HG03108 (cell line): ENCODE data around the gene CCL7.

ENCODE experiments used
- ATAC-seq: cut with Tn5 transposase; IDR thresholded peaks from one replicate; pipeline ENCODE4 v1.9.1; 2021; ENCODE audit warnings: moderate library complexity; ENCODE audit not compliant: unreplicated experiment

CCL7 gene

DNA sequence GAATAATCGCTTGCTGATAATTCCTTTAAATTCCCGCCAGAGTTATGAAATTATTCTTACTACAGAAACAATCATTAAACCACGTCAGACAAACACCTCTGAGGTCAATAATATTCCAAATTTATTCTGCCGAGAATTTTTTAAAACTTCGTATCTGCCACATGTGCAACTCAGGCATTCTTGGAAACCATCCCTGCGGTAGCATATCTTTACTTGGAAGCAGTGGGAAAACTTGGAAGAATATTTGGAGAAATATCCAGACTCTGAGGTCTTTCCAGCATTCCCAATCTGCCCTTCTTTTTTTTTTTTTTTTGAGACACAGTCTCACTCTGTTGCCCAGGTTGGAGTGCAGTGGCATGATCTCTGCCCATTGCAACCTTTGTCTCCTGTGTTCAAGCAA, 13.6 kb downstream of the CCL7 start:
- no peak for ATAC-seq

DNA sequence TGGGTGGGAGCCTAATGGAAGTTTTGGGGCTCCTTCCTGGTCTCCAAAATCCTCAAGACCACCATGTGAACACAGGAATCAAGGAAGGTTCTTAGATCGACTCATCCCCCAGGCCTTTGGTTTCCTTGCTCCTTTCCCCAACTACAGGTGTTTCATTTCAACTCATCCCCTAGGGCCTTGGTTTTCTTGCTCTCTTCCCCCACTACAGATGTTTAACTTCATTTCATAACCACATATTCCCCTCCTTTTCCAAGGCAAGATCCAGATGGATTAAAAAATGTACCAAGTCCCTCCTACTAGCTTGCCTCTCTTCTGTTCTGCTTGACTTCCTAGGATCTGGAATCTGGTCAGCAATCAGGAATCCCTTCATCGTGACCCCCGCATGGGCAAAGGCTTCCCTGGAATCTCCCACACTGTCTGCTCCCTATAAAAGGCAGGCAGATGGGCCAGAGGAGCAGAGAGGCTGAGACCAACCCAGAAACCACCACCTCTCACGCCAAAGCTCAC, 15.3 kb downstream of the CCL7 start, which contains the start of gene CCL11:
TSS of gene CCL11 (plus strand) at position 457 of the 507 bp plus-strand sequence. CDS start 67 bp downstream, outside the sequence.
- ATAC-seq, result no peak

DNA sequence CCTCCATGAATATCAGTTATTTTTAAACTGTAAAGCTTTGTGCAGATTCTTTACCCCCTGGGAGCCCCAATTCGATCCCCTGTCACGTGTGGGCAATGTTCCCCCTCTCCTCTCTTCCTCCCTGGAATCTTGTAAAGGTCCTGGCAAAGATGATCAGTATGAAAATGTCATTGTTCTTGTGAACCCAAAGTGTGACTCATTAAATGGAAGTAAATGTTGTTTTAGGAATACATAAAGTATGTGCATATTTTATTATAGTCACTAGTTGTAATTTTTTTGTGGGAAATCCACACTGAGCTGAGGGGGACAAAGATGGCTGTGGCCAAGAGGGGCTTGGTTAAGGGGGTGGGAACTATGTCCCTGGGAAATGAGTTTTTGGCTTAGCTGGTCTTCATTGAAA, 17.9 kb downstream of the CCL7 start:
- ATAC-seq, result no peak

DNA sequence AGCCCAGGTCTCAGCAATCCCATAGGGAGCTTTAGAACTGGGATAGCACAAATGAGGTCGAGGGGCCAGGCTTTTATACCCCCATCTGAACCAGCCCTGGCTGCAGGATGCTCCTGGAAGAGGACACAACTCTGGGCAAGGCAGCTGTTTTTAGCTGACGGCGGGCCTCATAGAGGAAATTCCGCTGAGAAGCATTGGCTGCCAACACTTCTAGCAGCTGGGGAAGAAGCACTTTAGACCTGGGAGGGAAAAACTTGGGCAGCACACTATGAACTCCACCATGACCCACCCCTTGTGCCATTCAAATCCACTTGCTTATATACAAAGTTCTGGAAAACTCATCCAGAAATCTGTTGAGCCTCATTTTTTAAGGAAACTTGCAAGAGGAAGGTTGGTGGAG, 20.6 kb downstream of the CCL7 start:
- ATAC-seq, result no peak

DNA sequence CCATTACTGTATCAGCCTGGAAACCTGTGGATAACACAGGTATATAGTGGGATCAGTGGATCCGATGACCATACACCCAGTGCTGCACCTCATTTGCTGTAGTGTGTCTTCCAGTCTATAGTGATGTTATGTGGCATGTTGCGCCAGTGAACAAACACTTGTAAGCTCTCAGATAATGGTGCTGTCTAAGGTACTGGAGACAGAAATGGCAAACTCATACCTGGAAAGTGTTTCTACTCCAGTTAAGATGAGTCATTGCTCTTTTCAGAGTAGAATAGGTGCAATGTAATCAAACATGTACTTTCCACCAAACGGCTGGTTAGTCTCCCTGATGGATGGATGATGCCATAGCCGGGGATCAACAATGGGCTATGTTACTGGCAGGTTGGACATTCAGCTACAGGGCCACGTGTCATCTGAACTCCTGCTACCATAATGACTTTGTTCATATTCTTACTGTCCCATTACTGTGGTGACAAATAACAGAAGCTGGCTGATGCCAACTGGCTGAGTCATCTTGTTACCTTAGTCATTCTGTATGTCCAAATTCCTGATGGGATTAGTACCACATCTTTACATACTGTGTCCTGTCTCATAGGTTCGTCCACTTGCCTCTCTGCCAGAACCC, 21.8 kb downstream of the CCL7 start:
- ATAC-seq, result no peak

DNA sequence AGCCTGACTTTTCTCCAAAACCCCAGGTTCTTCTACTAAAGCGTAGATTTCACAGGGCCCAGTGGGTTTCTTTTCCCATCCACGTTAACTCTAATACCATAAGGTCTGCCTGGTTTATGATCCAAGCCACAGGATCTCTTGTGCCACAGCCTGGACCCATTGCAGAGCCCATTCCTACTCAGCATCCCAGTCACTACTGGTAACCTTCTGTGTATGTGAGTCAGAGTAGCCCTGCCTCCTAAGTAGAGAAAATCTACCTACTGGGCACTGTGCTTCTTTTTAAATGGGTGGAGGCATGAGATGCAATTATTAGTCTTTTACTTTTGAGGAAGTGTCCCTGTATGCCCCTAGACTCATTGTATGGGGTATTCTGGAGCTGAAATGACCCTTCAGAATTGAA, 29.0 kb downstream of the CCL7 start:
- no peak for ATAC-seq

DNA sequence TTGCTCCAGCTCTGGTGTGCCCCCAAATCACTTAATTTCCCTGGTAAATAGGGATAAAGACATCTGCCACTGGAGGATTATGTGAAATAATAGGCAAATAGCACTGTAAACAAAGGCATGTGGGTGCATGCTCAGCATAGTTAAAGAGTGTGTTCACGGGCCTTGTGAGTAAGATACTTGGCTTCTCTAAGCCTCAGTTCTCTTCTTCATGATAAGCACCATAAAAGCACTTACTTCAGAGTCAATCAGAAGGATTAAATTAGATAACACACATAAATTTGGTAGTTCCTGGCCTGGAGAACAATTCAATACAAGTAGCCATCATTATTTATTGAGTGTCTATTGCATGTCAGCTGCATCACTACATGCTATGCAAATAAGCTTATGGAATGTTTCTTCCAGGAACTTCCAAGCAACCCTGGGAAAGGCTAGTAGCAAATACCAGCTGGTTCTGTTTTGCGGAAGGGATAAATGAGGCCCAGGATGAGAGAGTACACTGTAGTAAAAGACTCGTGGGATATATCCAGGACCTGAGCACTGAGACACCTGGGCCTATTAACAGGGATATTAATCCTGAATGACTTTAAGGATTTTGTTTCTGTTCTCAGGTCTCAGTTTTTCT, 30.0 kb downstream of the CCL7 start:
- no peak for ATAC-seq

DNA sequence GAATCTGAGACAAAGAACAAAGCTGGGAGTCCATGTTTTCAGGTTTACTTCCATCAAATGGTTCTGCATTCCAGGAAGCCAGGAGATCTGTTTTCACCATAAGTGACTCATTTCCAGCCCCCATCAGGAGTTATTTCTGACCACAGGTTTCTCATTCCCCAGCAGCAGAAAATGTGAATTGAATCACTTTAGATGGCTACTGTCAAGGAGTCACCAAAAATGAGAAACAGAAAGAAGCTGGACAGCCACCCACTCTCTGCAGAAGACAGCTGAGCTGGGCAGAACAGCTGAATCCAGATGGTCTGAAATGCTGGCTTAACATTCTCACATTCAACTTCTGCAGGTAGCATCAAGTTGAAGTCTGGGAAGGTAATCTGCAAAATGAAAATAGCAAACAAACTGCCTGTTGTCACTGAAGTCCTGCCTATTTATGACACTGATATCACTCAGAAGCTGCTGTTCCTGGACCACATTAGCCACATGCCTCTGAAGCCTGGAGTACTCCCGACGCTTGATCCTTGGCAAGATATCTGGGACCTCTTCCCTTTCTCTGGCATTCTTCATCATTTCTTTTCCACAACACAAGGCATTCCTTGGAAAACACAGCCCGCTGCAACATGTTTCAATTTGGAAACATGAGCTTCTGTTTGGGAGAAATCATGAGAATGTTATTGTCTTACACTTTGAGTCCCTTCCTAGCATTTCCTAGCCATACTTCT, 30.8 kb downstream of the CCL7 start:
- ATAC-seq, result no peak

DNA sequence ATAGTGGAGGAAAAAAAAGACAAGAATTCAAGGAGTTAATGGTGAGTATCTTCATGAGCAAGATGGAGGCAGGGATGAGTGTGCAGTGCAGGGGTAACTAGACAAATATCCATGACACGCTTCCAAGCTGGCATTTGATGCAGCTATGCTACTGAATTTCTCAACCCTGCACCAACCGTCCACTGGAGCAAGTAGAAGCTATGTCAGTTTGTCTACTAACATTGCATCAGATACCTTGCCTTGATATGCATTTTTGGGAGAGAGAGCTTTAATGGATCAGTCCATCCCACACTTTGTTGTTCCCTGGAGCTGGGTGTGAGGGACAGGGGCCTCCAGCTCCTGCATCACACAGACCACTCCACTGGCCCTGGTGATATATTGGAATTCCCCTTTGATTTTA, 32.0 kb downstream of the CCL7 start:
- ATAC-seq, result no peak

DNA sequence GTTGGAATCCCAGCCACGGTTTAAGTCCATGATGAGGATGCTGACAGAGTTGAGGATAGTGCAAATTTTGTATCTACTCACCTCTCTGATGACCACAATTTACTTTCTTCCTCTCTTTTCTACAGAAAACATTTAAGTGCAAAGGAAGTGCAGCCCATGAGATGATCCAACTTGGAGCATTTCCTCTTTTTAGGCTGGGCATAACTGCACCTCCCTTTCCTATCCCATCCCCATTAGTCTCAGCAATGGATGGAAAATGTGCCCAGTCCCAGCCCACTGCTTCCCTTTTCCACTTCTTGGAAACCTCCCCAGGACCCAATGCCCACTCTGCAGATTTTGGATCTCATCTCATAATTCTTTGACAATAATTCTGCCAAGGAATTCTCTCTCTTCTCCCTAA, 32.6 kb downstream of the CCL7 start:
- ATAC-seq, result no peak

DNA sequence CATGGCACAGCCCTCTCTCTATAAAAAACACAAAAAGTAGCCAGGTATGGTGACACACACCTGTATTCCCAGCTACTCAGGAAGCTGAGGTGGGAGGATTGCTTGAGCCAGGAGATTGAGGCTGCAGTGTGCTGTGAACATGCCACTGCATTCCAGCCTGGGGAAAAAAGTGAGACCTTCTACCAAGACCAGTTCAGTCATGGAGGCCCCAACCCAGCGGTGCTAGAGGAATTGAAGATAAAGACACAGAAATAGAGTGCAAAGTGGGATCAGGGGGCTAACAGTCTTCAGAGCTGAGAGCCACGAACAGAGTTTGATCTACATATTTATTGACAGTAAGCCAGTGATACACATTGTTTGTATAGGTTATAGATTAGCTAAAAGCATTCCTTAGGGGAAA, 33.6 kb downstream of the CCL7 start:
- no peak for ATAC-seq

DNA sequence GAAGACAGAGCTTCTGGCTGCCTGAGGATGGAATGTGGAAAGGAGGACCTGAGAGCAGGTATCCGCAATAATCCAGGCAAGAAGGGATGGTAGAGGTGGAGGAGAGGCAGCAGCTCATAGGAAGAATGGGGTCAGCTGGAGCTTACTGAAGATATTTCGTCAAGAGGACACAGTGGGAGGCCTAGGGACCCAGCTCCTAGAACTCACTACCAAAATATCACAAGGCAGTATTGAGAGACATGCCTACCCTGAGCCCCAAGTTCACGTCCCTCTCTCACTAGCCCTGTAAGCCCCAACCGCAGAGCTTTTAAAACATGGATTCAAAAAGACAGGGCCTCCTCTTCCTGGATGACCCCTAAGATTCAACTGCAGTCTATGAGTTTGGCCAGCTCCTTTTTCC, 35.0 kb downstream of the CCL7 start:
- no peak for ATAC-seq

DNA sequence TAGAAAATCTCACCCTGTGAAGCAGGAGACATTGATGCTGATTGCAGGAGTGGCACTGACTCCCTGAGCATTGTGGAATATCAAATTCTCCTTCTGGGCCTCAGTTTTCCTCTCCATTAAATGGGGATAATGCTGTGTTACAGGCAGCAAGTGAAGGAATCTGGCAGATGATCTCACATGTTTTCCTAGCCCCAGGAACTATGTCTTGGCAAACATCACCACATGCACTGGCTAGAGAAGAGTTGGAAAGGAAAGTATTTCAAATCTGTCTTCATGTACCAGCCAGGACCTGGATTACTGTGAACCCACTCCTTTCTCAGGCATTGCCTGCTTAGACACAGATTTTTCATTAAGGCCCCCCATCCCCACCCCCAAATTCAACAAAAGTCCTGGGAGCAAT, 35.6 kb downstream of the CCL7 start:
- no peak for ATAC-seq

DNA sequence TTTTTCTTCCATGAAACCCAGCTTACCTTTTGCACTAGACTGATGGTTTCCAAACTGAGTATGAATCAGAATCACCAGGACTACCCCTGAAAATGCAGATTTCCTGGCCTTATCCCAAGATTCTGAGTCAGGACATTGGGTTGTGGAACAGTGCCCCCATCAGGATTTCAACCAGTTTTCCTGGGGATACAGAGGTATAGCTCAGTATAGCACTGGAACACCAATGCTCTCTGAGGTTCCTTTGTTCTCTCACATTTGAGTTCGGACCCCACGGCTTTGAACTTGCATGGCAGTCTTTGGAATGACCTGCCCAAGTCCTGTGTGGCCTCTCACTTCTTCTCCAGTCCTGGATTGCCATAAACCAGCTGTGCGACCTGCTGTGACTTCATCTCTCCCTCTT, 36.4 kb downstream of the CCL7 start:
- no peak for ATAC-seq

DNA sequence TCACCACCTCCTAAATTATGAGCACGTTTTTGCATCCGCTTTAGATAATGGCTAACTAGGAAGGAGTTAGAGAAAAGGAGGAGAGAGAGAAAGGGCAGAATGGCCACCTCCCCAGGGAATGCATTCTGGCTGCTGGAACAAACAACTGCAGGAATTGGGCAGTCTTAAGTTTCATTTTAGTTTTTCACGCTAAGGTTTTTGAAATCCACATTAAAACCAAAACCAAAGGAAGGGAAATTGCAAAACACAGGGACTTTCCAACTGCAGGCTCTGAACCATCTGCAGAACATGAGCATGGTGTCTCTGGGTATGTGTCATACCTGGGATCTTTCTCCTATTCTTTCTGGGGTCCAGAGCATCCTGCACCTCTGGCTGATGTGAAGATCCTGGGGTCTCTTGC, 37.1 kb downstream of the CCL7 start:
- no peak for ATAC-seq

DNA sequence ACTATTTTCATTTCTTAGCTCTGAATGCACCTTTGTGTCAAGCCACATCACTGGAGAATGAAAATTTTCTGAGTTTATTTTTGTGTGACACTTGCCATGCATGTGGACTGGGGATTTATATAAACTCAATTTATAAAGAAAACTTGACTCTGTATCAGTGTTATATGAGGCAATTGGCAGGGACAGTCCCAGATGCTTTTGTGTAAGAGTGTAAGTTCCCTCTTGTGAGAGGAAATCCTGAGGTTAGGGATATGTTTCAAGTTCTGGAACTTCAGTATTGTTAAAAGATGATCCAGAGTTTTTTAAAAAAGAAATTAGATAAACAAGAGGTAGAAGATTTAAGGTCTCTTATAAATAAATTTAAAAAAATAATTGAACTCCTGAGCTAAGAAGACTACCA, 38.4 kb downstream of the CCL7 start:
- ATAC-seq, result no peak

DNA sequence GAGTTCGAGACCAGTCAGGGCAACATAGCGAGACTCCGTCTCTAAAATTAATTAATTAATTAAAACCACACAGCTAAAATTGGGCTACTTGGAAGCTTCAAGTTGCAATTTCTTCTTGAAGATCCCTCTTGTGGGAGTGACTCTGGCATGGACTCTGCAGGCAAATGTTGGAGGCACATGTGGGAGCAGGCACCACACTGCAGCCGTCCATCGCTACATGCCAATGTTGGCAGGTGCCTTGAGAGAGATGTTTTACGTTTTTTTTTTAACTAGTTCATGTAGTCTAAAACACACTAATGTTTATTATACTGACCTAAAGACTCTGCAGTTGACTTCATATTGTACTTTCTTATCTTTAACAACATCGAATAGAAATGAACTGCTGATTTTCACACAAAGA, 41.3 kb downstream of the CCL7 start:
- no peak for ATAC-seq

DNA sequence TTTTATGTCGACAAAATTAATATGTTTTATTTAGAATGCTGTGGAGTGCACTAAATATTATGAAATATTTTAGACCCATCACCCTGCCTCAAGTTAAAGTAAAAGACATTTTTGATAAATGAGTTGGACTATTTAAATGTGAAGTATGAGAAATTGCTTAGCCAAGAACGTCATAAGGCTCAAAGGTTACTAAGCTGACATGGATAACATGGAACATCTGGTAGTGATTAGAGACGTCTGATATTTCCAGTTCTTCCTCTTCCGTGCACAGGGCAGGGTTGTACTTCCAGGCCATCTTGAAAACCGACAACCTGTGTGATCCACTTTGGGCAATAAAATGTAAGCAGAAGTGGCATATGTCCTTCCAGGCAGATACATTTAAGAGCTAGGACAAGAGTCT, 42.1 kb downstream of the CCL7 start:
- ATAC-seq, result no peak

DNA sequence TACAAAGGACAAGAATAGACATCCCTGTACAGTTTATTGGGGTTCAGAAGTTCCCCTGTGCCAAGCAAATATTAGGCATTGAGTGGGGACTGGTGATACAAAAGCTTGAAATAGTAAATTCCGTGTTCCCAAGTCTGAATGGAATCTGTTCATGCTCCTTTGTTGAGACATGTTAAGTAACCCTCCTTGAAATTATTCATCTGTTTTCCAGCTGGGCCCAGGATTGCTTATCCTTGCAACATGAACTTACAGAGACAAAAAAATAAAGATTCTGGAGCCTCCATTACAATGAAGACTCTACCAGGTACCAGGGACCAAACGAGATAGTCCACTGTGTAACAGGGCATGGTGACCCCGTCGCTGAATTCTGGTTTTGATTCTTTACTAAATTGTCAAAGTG, 43.1 kb downstream of the CCL7 start:
- no peak for ATAC-seq

DNA sequence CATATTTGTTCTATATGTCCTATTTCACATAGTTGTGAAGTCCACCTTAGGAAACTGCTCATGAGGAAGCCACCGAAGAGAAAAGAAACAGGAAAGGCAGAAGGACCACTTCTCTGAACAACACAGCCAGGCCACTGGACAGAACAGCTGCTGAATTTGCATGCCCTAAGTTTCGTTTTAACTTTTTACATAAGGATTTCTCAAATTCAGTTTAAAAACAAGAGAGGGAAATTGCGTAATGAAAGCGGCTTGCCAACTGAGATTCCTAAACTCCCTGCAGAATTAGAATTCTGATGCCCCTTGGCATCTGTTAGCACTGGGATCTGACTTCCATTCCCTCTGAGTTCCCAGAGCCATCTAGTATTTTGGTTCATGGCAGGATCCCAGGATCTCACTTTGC, 44.3 kb downstream of the CCL7 start:
- no peak for ATAC-seq

DNA sequence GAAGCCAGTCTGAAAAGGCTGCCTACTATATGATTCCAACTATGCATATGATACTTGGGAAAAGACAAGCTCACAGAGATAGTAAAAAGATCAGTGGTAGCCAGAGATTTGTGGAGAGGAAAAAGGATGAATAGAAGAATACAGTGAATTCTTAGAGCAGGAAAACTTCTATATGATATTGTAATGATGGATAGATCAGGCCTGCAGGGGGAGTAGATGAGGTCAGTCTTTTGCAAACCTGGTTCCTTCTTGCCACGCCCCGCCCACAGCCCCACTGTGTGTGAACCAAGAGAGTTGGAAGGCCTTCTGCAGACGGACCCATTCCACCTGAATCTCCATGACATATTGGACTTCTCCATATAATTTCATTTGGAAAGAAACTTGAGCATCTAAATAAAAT, 48.5 kb downstream of the CCL7 start:
- ATAC-seq, result no peak

DNA sequence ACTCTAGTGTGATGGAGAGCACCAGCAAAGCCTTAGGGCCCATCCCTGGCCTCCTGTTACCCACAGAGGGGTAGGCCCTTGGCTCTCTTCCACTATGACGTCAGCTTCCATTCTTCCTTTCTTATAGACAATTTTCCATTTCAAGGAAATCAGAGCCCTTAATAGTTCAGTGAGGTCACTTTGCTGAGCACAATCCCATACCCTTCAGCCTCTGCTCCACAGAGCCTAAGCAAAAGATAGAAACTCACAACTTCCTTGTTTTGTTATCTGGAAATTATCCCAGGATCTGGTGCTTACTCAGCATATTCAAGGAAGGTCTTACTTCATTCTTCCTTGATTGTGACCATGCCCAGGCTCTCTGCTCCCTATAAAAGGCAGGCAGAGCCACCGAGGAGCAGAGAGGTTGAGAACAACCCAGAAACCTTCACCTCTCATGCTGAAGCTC, 49.0 kb downstream of the CCL7 start, which contains the start of gene CCL8:
TSS of gene CCL8 (plus strand) at position 397 of the 445 bp plus-strand sequence. CDS start 67 bp downstream, outside the sequence.
- no peak for ATAC-seq
